ENCODE data around the gene HCN2.

GRCh38 chr19:601790-602189 is 12.1 kb downstream of the HCN2 start:
- TF ChIP-seq, protein P1, sequence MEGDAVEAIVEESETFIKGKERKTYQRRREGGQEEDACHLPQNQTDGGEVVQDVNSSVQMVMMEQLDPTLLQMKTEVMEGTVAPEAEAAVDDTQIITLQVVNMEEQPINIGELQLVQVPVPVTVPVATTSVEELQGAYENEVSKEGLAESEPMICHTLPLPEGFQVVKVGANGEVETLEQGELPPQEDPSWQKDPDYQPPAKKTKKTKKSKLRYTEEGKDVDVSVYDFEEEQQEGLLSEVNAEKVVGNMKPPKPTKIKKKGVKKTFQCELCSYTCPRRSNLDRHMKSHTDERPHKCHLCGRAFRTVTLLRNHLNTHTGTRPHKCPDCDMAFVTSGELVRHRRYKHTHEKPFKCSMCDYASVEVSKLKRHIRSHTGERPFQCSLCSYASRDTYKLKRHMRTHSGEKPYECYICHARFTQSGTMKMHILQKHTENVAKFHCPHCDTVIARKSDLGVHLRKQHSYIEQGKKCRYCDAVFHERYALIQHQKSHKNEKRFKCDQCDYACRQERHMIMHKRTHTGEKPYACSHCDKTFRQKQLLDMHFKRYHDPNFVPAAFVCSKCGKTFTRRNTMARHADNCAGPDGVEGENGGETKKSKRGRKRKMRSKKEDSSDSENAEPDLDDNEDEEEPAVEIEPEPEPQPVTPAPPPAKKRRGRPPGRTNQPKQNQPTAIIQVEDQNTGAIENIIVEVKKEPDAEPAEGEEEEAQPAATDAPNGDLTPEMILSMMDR (IDR thresholded peaks at IDR 0.05; ENCODE audit: insufficient read depth, low read length, poor library complexity, severe bottlenecking): no peak
- no peak for TF ChIP-seq EZH2phosphoT487 (conservative IDR thresholded peaks at IDR 0.05; ENCODE audit: low read length)
